HK-2 (cell line): ENCODE data around the gene SETD1B.
"Not testable (repeated sequence)": the region's sequence is repeated elsewhere in the genome, so short reads cannot be mapped to it uniquely, and the experiment has no call there.

Experiments
- DNase-seq: peaks from one replicate; pipeline ENCODE4 v3.0.0-alpha.2; 2018; ENCODE audit not compliant: unreplicated experiment

Gene SETD1B

GRCh38 chr12:121857322-121858246 is 53.8 kb downstream of the SETD1B start:
- DNase-seq: no peak

DNA sequence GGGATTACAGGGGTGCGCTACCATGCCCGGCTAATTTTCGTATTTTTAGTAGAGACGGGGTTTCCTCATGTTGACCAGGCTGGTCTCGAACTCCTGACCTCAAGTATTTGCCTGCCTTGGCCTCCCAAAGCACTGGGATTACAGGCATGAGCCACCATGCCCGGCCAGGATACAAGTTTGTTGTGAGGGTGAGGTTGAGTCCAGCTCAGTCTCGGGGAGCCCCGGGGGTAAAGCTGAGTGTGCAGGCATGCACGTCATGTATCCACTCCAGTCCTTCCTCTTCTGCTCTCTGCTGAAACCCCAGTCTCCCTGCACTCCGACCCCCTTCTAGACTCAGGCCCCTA is 54.5 kb downstream of the SETD1B start:
- no peak for DNase-seq

DNA sequence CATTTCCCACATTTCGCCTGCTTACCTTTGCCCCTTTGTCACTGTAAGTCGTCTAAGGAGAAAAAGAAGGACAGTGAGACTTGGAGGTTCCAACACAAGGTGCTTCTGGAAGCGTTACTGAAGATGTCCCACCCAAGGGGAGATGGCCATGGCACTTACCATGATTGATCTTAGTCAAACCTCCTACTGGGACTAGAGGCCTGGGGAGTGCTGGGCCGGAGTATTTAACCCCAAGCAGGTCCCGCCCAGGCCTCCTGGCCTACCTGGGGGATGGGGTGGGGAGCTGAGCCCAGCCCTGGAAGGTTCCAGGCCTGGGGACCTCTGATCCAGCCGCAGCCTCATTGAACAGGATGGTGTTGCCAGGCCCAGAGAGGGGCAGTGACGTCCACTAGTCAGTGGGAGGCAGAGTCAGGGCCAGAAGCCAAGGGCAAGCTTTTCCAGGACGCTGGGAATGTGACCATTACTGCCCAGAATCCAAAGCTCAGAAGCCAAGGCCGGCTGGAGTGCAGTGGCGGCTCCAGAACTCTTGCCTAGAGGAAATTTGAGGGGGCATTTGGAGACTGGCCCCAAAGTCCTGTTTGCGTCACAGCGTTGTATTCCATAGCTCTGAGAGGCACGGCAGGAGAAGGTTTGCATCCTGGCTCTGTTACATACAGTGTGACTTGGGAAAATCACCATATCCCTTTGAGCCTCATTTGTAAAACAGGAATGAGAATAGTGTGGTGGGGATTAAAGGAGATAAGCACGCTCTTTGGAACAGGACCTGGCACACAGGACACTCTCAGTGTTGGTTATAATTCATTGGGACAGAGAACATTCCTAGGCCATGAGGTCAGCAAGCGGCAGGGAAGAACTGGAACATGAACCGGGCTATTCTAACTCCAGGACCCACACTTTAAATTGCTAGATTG is 55.1 kb downstream of the SETD1B start, which contains the start of gene HPD:
Gene HPD (minus strand): TSS at position 198 of the 911 bp plus-strand sequence. CDS start 36 bp downstream, at position 162.
- DNase-seq: peak; percentile 27

- no peak for DNase-seq
Measured at GRCh38 chr12:121860257-121860656, 56.4 kb downstream of the SETD1B start.

GRCh38 chr12:121860699-121861098 is 56.9 kb downstream of the SETD1B start:
- not testable (repeated sequence) for DNase-seq

DNA sequence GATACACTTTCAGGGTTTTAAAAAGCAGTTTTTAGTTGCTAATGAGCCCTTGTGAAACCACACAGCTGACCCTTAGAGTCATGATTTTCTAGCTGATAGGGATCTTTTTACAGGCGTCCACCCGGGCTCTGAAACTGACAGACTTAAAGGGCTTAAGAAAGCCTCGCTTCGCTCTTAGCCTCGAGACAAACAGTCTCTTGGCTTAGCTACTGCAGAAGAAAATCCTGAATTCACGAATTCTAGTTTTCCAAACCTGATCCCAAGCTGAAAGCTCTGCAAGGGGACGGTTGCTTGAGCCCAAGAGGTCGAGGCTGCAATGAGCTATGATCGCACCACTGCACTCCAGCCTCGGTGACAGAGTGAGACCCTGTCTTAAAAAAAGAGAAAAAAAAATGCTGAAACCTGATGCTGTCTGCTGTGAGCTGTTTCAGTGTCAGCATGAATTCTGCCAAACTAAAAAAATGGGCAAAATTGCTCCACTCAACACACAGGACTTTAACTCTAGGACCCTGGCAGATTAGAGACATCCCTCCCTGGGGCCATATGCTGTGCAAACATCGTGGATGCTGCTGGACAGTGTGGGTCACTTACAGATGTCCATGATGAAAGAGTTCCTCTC is 57.9 kb downstream of the SETD1B start:
- no peak for DNase-seq

DNA sequence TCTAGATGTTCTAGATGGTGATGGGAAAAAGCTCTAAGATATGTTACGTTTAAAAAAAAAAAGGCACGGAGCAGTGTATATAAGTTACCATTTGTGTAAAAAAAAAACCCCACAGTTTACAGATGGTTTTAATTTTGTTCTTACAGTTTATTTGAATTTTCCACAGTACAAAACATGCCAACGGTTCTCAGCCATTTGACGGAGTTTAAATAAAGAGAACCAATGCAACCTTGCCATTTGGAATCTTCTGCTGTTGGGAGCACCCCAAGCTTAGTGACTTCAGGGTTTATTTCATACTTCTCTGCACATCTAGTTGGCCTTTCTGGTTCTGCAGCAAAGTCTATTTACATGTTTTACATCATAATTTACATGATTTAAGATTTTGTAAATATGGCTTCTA is 62.5 kb downstream of the SETD1B start:
- no peak for DNase-seq

DNA sequence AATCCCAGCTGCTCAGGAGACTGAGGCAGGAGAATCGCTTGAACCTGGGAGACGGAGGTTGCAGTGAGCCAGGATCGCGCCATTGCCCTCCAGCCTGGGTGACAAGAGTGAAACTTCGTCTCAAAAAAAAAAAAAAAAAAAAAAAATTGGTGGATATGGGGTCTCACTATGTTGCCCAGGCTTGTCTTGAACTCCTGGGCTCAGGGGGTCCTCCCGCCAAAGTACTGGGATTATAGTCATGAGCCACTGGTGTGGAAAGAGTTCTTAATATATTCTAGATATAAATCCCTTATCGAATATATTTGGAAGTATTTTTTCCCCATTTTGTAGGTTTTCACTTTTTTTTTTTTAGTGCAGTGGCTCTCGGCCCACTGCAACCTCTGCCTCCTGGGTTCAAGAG is 65.4 kb downstream of the SETD1B start:
- DNase-seq: not testable (repeated sequence)

DNA sequence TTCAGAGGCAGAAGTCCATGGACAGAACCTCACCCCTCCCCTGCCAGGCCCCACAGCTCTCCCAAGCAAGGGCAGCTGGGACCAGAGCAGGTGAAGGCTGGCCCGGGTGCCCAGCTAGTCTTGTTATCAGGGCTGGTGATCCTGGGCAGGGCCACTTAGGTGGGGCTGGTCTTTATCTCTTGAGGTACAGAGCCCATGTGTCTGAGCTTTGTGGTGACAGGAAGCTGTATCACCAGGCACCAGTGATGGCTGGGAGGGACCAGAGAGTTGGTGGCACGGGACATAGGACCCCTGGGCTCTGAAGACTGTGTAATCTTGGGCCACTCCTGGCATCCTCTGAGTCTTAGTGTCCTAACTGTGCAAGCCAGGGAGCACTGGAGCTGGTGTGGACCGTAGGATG is 67.7 kb downstream of the SETD1B start:
- no peak for DNase-seq

- no peak for DNase-seq
Measured at GRCh38 chr12:121872546-121873215, 68.9 kb downstream of the SETD1B start.

GRCh38 chr12:121873216-121873569 is 69.4 kb downstream of the SETD1B start:
- no peak for DNase-seq

GRCh38 chr12:121874071-121874470 is 70.3 kb downstream of the SETD1B start:
- DNase-seq: no peak

- DNase-seq: no peak
Measured at GRCh38 chr12:121875582-121875981, 71.8 kb downstream of the SETD1B start.

DNA sequence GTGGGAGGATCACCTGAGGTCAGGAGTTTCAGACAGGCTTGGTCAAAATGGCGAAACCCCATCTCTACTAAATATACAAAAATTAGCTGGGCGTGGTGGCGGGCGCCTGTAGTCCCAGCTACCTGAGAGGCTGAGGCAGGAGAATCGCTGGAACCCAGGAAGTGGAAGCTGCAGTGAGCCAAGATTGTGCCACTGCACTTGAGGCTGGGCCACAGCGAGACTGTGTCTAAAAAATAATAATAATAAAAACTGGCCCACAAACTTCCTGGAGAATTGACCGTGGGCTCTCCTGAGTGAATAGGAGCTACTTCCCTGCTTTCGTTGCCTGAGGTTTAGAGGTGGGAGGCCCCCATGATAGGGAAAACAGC is 72.3 kb downstream of the SETD1B start:
- DNase-seq: not testable (repeated sequence)
